Fibroblast of lung (primary cell): ENCODE measurements around the gene RFC4.

Experiments
- CTCF ChIP-seq, 2 donors: IDR thresholded peaks in 1 of 2; conservative IDR thresholded peaks in 1 of 2; 1 replicate in 1 of 2; 2 replicates in 1 of 2; pipeline ENCODE4 v1.5.1; 2011 to 2012; ENCODE audit warnings: low read length in 2 of 2, control low read depth in 1 of 2, inconsistent platforms in 1 of 2, low read depth in 1 of 2, mild to moderate bottlenecking in 1 of 2
- EZH2 ChIP-seq: IDR thresholded peaks from 2 replicates; pipeline ENCODE4 v1.5.1; 2012; ENCODE audit warnings: low read length, control low read depth, mild to moderate bottlenecking; ENCODE audit errors: missing control alignments

GRCh38 chr3:186750316-186750715, 56.0 kb downstream of the RFC4 start:
- TF ChIP-seq CTCF (conservative IDR thresholded peaks at IDR 0.05 in 1 of 2, IDR thresholded peaks at IDR 0.05 in 1 of 2; ENCODE audit: low read depth in 1 of 2, low read length in 2 of 2): no peak
- no peak for TF ChIP-seq EZH2
